ENCODE data around the gene SLC5A11.

- TF ChIP-seq CTCF (IDR thresholded peaks at IDR 0.05), result no peak
- TF ChIP-seq POLR2A (IDR thresholded peaks at IDR 0.05), result no peak
Measured at GRCh38 chr16:24879684-24880083, 33.9 kb downstream of the SLC5A11 start.

Data from heart left ventricle (tissue), 13 donors.